ENCODE data around the gene IL16. TPM values are rescaled to one million over a fixed set of nuclear protein-coding genes. Genes with fewer than 3 reads are reported as not detected.
A peak's percentile ranks its signal among the peaks of the same experiment; 100 is the strongest.

IL16 gene
- total RNA-seq, 4 donors from 2014 or later: 13.5 to 34.9 (median 19.8) TPM

DNA sequence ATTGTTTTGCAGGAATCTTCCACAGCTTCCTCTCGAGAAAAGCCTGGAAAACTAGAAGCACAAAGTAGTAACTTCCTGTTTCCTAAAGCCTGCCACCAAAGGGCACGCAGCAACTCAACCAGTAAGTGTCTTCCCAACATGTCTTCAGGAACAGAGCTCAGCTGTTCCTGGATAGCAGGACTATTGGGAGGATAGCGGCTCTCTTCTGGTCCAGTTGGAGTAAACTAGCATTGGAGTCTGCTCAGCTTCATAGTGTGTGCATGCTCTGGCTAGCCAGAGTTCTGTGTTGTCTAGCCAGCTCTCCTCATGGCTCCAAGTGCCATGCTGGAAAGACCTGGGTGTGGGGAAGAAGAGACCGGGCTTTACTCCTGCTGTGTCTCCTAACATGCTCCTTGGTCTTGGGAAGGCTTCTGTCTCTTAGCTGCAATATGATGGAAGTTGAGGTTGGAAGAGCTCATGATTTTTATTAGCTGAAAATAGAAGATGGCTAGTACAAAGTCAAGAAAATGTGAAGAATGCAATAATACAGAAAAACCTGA lies 63.1 kb downstream of the IL16 start:
- Histone ChIP-seq H3K9me3 (no peaks in the 10 kb centered on the region), H3K36me3 (no peaks in the 10 kb centered on the region), H3K4me1 (peaks cover 0 to 12% (median 0%) of the 10 kb centered on the region in 4 donors), H3K4me3 (no peak overlapping the region), H3K27me3 (no peaks in the 10 kb centered on the region), H3K27ac (replicated peaks in 1 of 4) (no peak overlapping the region)
- 71% methylated on average over 4 of the region's 4 CpGs for WGBS
- no peak for TF ChIP-seq POLR2AphosphoS5 (IDR thresholded peaks at IDR 0.05)
- TF ChIP-seq, protein P1, sequence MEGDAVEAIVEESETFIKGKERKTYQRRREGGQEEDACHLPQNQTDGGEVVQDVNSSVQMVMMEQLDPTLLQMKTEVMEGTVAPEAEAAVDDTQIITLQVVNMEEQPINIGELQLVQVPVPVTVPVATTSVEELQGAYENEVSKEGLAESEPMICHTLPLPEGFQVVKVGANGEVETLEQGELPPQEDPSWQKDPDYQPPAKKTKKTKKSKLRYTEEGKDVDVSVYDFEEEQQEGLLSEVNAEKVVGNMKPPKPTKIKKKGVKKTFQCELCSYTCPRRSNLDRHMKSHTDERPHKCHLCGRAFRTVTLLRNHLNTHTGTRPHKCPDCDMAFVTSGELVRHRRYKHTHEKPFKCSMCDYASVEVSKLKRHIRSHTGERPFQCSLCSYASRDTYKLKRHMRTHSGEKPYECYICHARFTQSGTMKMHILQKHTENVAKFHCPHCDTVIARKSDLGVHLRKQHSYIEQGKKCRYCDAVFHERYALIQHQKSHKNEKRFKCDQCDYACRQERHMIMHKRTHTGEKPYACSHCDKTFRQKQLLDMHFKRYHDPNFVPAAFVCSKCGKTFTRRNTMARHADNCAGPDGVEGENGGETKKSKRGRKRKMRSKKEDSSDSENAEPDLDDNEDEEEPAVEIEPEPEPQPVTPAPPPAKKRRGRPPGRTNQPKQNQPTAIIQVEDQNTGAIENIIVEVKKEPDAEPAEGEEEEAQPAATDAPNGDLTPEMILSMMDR (IDR thresholded peaks at IDR 0.05): no peak
- no peak for TF ChIP-seq EP300 (IDR thresholded peaks at IDR 0.05)
- no peak for TF ChIP-seq POLR2A (IDR thresholded peaks at IDR 0.05; ENCODE audit: low read depth)
- intact Hi-C loops (cut with DNase I): no loop called here
- peak; percentile 80 for DNase-seq (ENCODE audit: extremely low spot score)

DNA sequence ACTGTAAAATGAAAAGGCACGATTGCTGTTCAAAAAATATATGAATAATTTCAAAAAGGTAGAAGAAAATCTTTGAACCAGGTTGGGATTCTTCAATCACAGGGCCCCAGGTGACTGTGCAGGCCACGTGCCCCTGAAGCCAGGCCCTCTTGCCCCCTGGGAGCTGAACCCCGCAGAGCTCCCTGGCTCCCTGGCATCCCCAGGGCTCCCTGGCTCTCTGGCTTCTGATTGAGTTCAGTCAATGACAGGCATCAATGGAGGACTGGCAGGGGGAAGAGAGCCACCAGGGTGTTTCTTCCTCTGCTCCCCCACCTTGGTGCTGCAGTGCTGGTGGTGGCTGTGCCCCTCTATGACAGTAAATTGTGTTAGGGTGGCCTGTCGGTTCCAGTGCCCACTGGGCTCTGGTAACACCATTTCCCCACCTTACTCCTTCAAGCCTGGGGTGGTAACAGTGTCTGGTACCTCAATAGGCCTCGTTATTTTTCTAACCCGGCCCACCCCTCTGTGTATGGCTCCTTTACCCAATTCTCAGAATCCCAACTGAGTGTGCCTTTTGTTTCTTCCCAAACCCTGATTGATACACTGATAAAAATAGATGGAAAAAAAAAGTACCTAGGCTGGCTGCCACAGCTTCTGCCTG lies 64.6 kb downstream of the IL16 start:
- intact Hi-C loops (cut with DNase I): no loop called here

DNA sequence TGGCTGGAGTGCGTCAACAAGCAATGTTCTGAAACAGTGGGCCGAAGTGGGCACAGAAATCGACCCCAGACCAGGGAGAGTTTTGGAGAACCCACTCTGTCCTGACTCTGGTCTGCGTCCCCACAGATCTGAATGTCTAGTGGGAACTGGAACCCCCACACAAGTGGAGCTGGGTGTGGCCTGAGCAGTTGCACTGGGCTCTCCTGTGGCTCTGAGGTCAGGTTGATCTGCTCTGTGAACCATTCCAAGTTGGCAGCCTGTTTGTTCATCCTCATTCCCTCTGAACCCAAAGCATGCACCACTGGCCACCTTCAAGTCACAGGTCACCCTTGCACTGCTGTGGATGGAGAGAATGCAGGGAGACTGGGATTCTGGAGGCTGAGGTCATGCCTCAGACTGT lies 66.8 kb downstream of the IL16 start:
- peak; percentile 89 for DNase-seq (ENCODE audit: extremely low spot score)
- TF ChIP-seq POLR2A (IDR thresholded peaks at IDR 0.05; ENCODE audit: low read depth) (no peak), POLR2AphosphoS5 (IDR thresholded peaks at IDR 0.05) (no peak), EP300 (IDR thresholded peaks at IDR 0.05) (no peak)
- TF ChIP-seq, protein P1 (IDR thresholded peaks at IDR 0.05): no peak
- Histone ChIP-seq H3K9me3 (no peaks in the 10 kb centered on the region), H3K27me3 (peaks cover 0 to 5% (median 0%) of the 10 kb centered on the region in 4 donors), H3K4me3 (no peak overlapping the region), H3K36me3 (no peaks in the 10 kb centered on the region), H3K27ac (replicated peaks in 1 of 4) (no peak overlapping the region), H3K4me1 (peaks cover 12 to 16% (median 15%) of the 10 kb centered on the region in 4 donors)
- WGBS: 97% methylated on average over 4 of the region's 4 CpGs
- intact Hi-C loops (cut with DNase I): no loop called here

More for the DNA sequence above, 64.6 kb downstream of the IL16 start:
- Histone ChIP-seq H3K4me3 (no peak overlapping the region), H3K36me3 (no peaks in the 10 kb centered on the region), H3K9me3 (no peaks in the 10 kb centered on the region), H3K27me3 (peaks cover 0 to 5% (median 0%) of the 10 kb centered on the region in 4 donors), H3K27ac (replicated peaks in 1 of 4) (no peak overlapping the region), H3K4me1 (peaks cover 11 to 19% (median 13%) of the 10 kb centered on the region in 4 donors)
- TF ChIP-seq EP300 (IDR thresholded peaks at IDR 0.05) (no peak), POLR2A (IDR thresholded peaks at IDR 0.05; ENCODE audit: low read depth) (no peak), POLR2AphosphoS5 (IDR thresholded peaks at IDR 0.05) (no peak)
- TF ChIP-seq, protein P1 (IDR thresholded peaks at IDR 0.05): no peak
- 85% methylated on average over 6 of the region's 6 CpGs for WGBS
- peak; percentile 86 for DNase-seq (ENCODE audit: extremely low spot score)

- 71% methylated on average over 6 of the region's 6 CpGs for WGBS
- peaks cover 12 to 16% (median 15%) of the 10 kb centered on the region in 4 donors for H3K4me1 ChIP-seq
- no peaks in the 10 kb centered on the region for H3K36me3 ChIP-seq
- TF ChIP-seq EP300 (IDR thresholded peaks at IDR 0.05) (no peak), POLR2AphosphoS5 (IDR thresholded peaks at IDR 0.05) (no peak)
- intact Hi-C loops (cut with DNase I): no loop called here
- H3K4me3 ChIP-seq: no peak overlapping the region
- H3K9me3 ChIP-seq: no peaks in the 10 kb centered on the region
- H3K27me3 ChIP-seq: peaks cover 0 to 5% (median 0%) of the 10 kb centered on the region in 4 donors
- peak; percentile 75 for DNase-seq (ENCODE audit: extremely low spot score)
- H3K27ac ChIP-seq (replicated peaks in 1 of 4): peak overlapping the region in 1 of 4 donors; percentile 11
Measured at GRCh38 chr15:81264072-81264857, 67.6 kb downstream of the IL16 start.
